BE2C (cell line): ENCODE data around the gene PRDM16.

Source experiments
- DNase-seq: peaks from one replicate; pipeline ENCODE4 v3.0.0-alpha.2; 2020
- H3K27me3 ChIP-seq: fragments of 250-450 bp; sonication (Bioruptor Pico); 2 replicates; pipeline ENCODE4 v1.5.1; 2020; ENCODE audit warnings: mild to moderate bottlenecking
- H3K36me3 ChIP-seq: fragments of 250-450 bp; sonication (Bioruptor Pico); 2 replicates; pipeline ENCODE4 v1.5.1; 2020; ENCODE audit warnings: mild to moderate bottlenecking
- H3K4me1 ChIP-seq: fragments of 250-450 bp; sonication (Bioruptor Pico); 2 replicates; pipeline ENCODE4 v1.5.1; 2020
- H3K4me3 ChIP-seq: 2 replicates; pipeline ENCODE4 v1.5.1; 2011; ENCODE audit warnings: low read depth, low read length
- H3K9me3 ChIP-seq: fragments of 250-450 bp; sonication (Bioruptor Pico); 2 replicates; pipeline ENCODE4 v1.5.1; 2020
- CTCF ChIP-seq: IDR thresholded peaks from 2 replicates; pipeline ENCODE4 v1.5.1; 2012; ENCODE audit warnings: mild to moderate bottlenecking, low read depth, low read length

Gene PRDM16

DNA sequence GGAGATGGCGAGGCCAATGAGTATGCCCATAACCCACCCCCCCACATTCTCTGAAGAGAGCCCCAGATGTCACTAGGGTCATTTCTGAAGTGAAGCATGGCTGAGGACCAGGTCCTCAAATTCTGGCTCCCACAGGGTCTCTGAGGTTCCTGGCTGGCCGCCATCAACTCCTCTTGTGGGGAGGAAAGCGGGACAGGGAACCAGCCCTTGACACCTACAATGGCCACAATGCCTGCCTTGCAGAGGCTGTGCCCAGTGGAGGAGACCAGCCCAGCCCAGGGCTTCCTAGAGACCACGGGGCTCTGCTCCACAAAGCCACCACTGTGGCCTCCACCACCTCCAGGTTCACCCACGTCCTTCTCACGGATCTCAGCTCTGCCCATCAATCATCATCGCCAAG is 265.4 kb downstream of the PRDM16 start:
- H3K4me3 ChIP-seq, result no peak overlapping the region
- no peaks in the 10 kb centered on the region for H3K4me1 ChIP-seq
- no peak for TF ChIP-seq CTCF
- no peaks in the 10 kb centered on the region for H3K36me3 ChIP-seq
- no peak for DNase-seq
- H3K27me3 ChIP-seq, result no peaks in the 10 kb centered on the region
- no peaks in the 10 kb centered on the region for H3K9me3 ChIP-seq

DNA sequence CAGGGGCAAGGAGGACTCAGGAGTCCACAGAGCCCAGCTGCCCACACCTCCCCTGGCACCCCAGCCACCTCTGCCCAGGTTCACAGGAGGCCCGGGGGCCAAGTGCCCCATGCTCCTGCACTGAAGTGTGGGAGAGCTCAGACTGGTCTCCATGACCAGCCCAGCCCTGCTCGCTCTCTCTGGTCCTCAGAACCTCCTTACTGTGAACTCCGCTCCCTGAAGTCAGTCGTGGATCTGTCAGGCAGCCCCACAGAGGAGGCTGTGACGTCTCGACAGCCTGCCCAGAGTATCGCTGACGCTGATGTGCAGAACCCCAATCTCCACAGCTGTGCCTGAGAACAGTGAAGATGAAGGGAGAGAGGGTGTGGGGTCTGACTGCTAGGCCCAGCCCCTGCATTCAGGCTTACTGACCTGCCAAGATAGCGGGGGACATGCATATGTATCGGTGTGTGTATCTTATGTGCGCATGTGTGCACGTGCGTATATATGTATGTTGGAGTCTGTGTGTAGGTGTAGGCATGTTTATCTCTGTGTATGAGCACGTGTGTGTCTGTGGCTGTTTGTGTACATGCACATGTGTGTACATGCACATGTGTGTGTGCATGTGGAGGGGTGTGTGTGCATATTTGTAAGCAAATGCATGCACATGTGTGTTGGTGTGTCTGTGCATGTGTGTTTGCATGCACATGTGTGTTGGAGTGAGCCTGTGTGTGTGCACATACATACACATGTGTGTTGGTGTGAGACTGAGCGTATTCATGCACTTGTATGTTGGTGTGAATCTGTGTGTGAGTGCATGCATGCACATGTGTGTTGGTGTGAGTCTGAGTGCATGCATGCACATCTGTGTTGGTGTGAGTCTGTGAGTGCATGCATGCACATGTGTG is 267.0 kb downstream of the PRDM16 start:
- no peak for DNase-seq
- Histone ChIP-seq H3K4me1 (no peaks in the 10 kb centered on the region), H3K27me3 (no peaks in the 10 kb centered on the region), H3K4me3 (no peak overlapping the region), H3K36me3 (no peaks in the 10 kb centered on the region), H3K9me3 (no peaks in the 10 kb centered on the region)
- no peak for TF ChIP-seq CTCF

- no peak for TF ChIP-seq CTCF
- H3K27me3 ChIP-seq, result no peaks in the 10 kb centered on the region
- no peak overlapping the region for H3K4me3 ChIP-seq
- H3K36me3 ChIP-seq, result no peaks in the 10 kb centered on the region
- H3K4me1 ChIP-seq, result no peaks in the 10 kb centered on the region
- DNase-seq, result no peak
- no peaks in the 10 kb centered on the region for H3K9me3 ChIP-seq
Measured at GRCh38 chr1:3336641-3337630, 267.9 kb downstream of the PRDM16 start.

DNA sequence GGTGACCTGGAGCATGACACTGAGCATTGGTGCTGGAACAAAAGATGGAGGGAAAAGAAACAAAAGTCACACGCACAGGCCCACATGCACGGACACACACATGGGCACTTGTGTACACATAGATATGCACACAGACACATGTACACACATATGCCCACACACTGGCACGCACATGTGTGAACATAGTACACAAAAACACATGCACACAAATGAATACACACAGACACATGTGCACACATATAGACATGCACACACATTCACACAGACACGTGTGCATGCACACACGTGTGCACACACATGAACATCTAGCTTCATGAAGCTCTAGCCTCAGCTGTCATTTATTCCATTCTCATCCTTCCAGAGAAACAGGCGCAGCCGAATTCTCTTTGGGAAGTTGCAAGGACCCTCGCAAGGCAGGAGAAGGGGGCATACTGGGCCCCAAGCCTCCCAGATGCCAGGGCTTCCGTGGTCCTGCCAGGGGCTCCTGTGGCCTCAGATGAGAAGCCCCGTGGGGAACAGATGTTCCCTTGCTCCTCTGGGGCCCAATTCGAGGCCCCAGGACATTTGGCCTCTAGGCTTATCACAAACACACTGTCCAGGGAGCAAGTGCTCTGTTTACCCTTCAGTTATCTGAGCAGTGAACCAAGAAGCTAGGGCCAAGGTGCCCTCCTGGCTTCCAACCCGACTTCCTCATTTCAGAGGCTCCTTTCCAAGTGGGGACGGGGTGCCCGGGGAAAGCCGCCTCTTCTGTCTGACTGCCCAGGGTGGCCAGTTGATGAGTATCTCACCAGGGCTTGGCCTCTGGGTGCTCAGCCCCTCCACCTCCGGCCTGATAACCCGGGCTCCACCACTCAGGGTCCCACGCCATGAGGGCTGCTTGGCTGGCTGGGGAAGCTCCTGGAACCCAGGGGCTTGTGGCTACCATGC is 269.1 kb downstream of the PRDM16 start:
- Histone ChIP-seq H3K9me3 (no peaks in the 10 kb centered on the region), H3K27me3 (no peaks in the 10 kb centered on the region), H3K4me3 (no peak overlapping the region), H3K4me1 (no peaks in the 10 kb centered on the region), H3K36me3 (no peaks in the 10 kb centered on the region)
- DNase-seq, result no peak
- TF ChIP-seq CTCF, result no peak

- Histone ChIP-seq H3K9me3 (no peaks in the 10 kb centered on the region), H3K4me3 (no peak overlapping the region), H3K27me3 (no peaks in the 10 kb centered on the region), H3K36me3 (no peaks in the 10 kb centered on the region), H3K4me1 (no peaks in the 10 kb centered on the region)
- no peak for DNase-seq
- no peak for TF ChIP-seq CTCF
Measured at GRCh38 chr1:3338725-3339070, 269.7 kb downstream of the PRDM16 start.
